Caco-2 (cell line): Measurements from ENCODE around the gene PLXNA2. TPM values are rescaled to one million over a fixed set of nuclear protein-coding genes. Genes with fewer than 3 reads are reported as not detected.

ENCODE experiments used
- BruUV-seq: library from RNA; stranded (reverse); fragments of 400-500 nt; replicated peaks from 2 replicates; lab custom pipeline; 2021; lab: Mats Ljungman, UMichigan
- CTCF ChIA-PET: fragments of 300-600 bp; sonication (Branson Sonifier 250); formaldehyde crosslinking; loops from one replicate; lab custom pipeline; 2022; ENCODE audit warnings: antibody characterized with exemption; lab: Charles Lee
- POLR2A ChIA-PET: fragments of 300-600 bp; sonication (Branson Sonifier 250); formaldehyde crosslinking; loops from one replicate; lab custom pipeline; 2022; ENCODE audit warnings: antibody characterized with exemption; lab: Charles Lee
- DNase-seq, 2 experiments: peaks; one replicate each; pipeline versions ENCODE4 v3.0.0 to v3.0.0-alpha.2; 2020 to 2022
- H3K27me3 ChIP-seq: replicated peaks from 2 replicates; pipeline ENCODE4 v1.6.0; 2011; ENCODE audit warnings: low read length; ENCODE audit not compliant: control insufficient read depth, insufficient read depth
- H3K36me3 ChIP-seq: 2 replicates; pipeline ENCODE4 v1.5.1; 2011; ENCODE audit warnings: low read length; ENCODE audit not compliant: control insufficient read depth, insufficient read depth
- H3K4me1 ChIP-seq: fragments of 250-450 bp; sonication (Bioruptor Pico); 2 replicates; pipeline ENCODE4 v1.5.1; 2020; ENCODE audit warnings: mild to moderate bottlenecking
- H3K4me3 ChIP-seq: 2 replicates; pipeline ENCODE4 v1.5.1; 2011; ENCODE audit warnings: low read depth, mild to moderate bottlenecking, control low read depth, low read length
- H3K9me3 ChIP-seq: fragments of 250-450 bp; sonication (Bioruptor Pico); 2 replicates; pipeline ENCODE4 v1.5.1; 2020; ENCODE audit warnings: mild to moderate bottlenecking, moderate library complexity
- H3K27ac Mint-ChIP-seq: one replicate; pipeline ENCODE4 v1.8.0; 2022; ENCODE audit warnings: mixed read lengths; ENCODE audit not compliant: unreplicated experiment
- H3K27me3 Mint-ChIP-seq: one replicate; pipeline ENCODE4 v1.8.0; 2022; ENCODE audit warnings: mixed read lengths; ENCODE audit not compliant: insufficient read depth, unreplicated experiment
- H3K36me3 Mint-ChIP-seq: one replicate; pipeline ENCODE4 v1.8.0; 2022; ENCODE audit warnings: mild to moderate bottlenecking, mixed read lengths; ENCODE audit not compliant: insufficient read depth, unreplicated experiment
- H3K4me1 Mint-ChIP-seq: one replicate; pipeline ENCODE4 v1.8.0; 2022; ENCODE audit warnings: low read depth, mixed read lengths; ENCODE audit not compliant: unreplicated experiment
- H3K4me3 Mint-ChIP-seq: one replicate; pipeline ENCODE4 v1.8.0; 2022; ENCODE audit warnings: mild to moderate bottlenecking, moderate library complexity, mixed read lengths; ENCODE audit not compliant: unreplicated experiment
- H3K9me3 Mint-ChIP-seq: one replicate; pipeline ENCODE4 v1.8.0; 2022; ENCODE audit warnings: mixed read lengths; ENCODE audit not compliant: unreplicated experiment
- intact Hi-C: fragments of 100-400 bp; cut with micrococcal nuclease; formaldehyde crosslinking; loops from one replicate; pipeline ENCODE4 v1.10.0; 2022; ENCODE audit not compliant: unreplicated experiment
- total RNA-seq: library from RNA; stranded (reverse); gene quantifications from 2 replicates; pipeline ENCODE4 v1.2.3, GENCODE V29; 2022
- TF ChIP-seq, protein P1 (sequence below), 2 experiments: fragments of 200-600 bp in 1 of 2; IDR thresholded peaks; 1 replicate in 1 of 2; 2 replicates in 1 of 2; pipeline versions ENCODE4 v1.5.1 to v1.8.0; 2011 to 2022; ENCODE audit warnings: antibody characterized with exemption in 1 of 2, control low read depth in 1 of 2, inconsistent platforms in 1 of 2, low read depth in 1 of 2, low read length in 1 of 2, mild to moderate bottlenecking in 1 of 2, moderate library complexity in 1 of 2; ENCODE audit not compliant: insufficient read depth in 1 of 2, severe bottlenecking in 1 of 2, unreplicated experiment in 1 of 2

The PLXNA2 gene
- total RNA-seq, 1 experiment from 2014 or later: 3.2 TPM

DNA sequence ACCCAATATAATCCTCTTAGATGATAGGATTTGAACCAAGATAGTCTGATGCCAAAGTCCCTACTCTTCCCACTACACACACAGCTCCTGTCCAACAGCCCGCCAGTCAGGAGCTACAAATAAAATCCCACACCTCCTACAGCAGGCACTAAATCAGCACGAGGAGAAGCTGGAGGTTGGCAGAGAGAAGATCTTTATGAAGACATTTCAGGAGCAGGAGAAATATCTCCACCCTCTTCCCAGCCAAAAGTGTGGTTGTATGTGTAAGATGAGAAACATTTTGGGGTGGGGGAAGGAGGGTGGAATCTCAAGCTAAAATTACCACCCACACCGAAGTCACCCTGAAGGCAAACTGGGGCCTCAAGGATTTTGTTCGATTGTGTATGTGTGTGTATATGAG lies 54.5 kb downstream of the PLXNA2 start:
- intact Hi-C loops: loop anchor here (5.0 kb wide), 1 partner anchor 167 kb away; no protein-coding TSS in a partner anchor
- Mint-ChIP-seq H3K27ac (no peak overlapping the region), H3K27me3 (no peaks in the 10 kb centered on the region), H3K9me3 (no peaks in the 10 kb centered on the region), H3K4me1 (peaks cover 15% of the 10 kb centered on the region), H3K36me3 (no peaks in the 10 kb centered on the region), H3K4me3 (no peak overlapping the region)
- H3K4me1 ChIP-seq: peaks cover 6% of the 10 kb centered on the region; the same call in 1 of the 2 replicates
- ChIA-PET CTCF (interaction anchor here (1.0 to 2.2 kb wide), 3 partner anchors 58 to 168 kb away, joined by 5 to 27 read pairs (median 15); no protein-coding TSS in a partner anchor), POLR2A (no interaction called here)
- TF ChIP-seq, protein P1, sequence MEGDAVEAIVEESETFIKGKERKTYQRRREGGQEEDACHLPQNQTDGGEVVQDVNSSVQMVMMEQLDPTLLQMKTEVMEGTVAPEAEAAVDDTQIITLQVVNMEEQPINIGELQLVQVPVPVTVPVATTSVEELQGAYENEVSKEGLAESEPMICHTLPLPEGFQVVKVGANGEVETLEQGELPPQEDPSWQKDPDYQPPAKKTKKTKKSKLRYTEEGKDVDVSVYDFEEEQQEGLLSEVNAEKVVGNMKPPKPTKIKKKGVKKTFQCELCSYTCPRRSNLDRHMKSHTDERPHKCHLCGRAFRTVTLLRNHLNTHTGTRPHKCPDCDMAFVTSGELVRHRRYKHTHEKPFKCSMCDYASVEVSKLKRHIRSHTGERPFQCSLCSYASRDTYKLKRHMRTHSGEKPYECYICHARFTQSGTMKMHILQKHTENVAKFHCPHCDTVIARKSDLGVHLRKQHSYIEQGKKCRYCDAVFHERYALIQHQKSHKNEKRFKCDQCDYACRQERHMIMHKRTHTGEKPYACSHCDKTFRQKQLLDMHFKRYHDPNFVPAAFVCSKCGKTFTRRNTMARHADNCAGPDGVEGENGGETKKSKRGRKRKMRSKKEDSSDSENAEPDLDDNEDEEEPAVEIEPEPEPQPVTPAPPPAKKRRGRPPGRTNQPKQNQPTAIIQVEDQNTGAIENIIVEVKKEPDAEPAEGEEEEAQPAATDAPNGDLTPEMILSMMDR (IDR thresholded peaks at IDR 0.05; ENCODE audit: insufficient read depth in 1 of 2, low read depth in 1 of 2, low read length in 1 of 2, severe bottlenecking in 1 of 2, unreplicated experiment in 1 of 2): no peak
- no peak overlapping the region for H3K4me3 ChIP-seq
- no peak for DNase-seq
- H3K36me3 ChIP-seq: no peaks in the 10 kb centered on the region
- no peaks in the 10 kb centered on the region for H3K9me3 ChIP-seq
- H3K27me3 ChIP-seq: no peaks in the 10 kb centered on the region
- BruUV-seq: no TSS peak

DNA sequence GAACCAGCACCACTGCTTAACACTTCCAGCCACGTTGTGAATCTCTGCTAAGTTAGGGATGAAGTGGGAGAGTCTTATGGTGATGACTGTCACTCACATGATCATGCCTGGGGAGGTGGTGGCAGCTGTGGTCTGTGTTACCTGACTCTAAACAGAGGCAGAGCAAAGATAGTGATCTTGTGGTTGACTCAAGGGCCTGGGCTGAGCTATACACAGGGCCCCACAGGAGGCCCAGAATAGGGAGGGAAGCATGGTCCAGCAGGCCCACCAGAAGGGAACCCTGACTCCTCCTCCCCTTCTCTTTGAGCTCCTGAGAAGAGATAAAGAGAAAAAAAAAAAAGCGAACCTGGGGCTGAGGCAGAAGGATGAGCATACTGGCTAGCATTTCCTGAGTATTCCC lies 55.0 kb downstream of the PLXNA2 start:
- Mint-ChIP-seq H3K4me1 (peaks cover 20% of the 10 kb centered on the region), H3K4me3 (no peak overlapping the region), H3K9me3 (no peaks in the 10 kb centered on the region), H3K27me3 (no peaks in the 10 kb centered on the region), H3K36me3 (no peaks in the 10 kb centered on the region), H3K27ac (no peak overlapping the region)
- TF ChIP-seq, protein P1 (IDR thresholded peaks at IDR 0.05; ENCODE audit: insufficient read depth in 1 of 2, low read depth in 1 of 2, low read length in 1 of 2, severe bottlenecking in 1 of 2, unreplicated experiment in 1 of 2): no peak
- POLR2A ChIA-PET: no interaction called here
- Histone ChIP-seq H3K4me1 (peaks cover 12% of the 10 kb centered on the region), H3K27me3 (no peaks in the 10 kb centered on the region), H3K4me3 (no peak overlapping the region), H3K36me3 (no peaks in the 10 kb centered on the region), H3K9me3 (no peaks in the 10 kb centered on the region)
- CTCF ChIA-PET: interaction anchor here (0.6 to 2.2 kb wide), 4 partner anchors 39 to 167 kb away, joined by 4 to 15 read pairs (median 5); no protein-coding TSS in a partner anchor
- intact Hi-C loops: no loop called here
- DNase-seq: no peak
- BruUV-seq: no TSS peak

DNA sequence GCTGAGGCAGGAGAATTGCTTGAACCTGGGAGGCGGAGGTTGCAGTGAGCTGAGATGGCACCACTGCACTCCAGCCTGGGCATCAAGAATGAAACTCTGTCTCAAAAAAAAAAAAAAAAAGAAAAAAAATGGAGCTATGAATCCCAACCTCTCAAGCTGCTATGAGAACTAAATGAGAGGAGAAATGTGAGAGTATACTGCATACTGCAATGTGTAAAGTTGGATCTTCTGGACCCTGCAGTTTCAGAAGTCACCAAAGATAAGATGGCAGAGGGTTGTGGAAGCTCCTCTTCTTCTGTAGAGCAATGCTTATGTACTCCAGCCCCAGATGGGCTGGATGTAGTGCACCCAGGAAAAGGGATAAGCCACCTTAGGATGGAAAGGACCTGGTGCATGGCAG lies 55.6 kb downstream of the PLXNA2 start:
- DNase-seq: no peak
- Mint-ChIP-seq H3K4me3 (no peak overlapping the region), H3K27ac (no peak overlapping the region), H3K36me3 (no peaks in the 10 kb centered on the region), H3K27me3 (no peaks in the 10 kb centered on the region), H3K4me1 (peaks cover 20% of the 10 kb centered on the region), H3K9me3 (no peaks in the 10 kb centered on the region)
- intact Hi-C loops: no loop called here
- POLR2A ChIA-PET: no interaction called here
- Histone ChIP-seq H3K4me3 (no peak overlapping the region), H3K9me3 (no peaks in the 10 kb centered on the region), H3K36me3 (no peaks in the 10 kb centered on the region), H3K4me1 (peaks cover 17% of the 10 kb centered on the region), H3K27me3 (no peaks in the 10 kb centered on the region)
- TF ChIP-seq, protein P1 (IDR thresholded peaks at IDR 0.05; ENCODE audit: insufficient read depth in 1 of 2, low read depth in 1 of 2, low read length in 1 of 2, severe bottlenecking in 1 of 2, unreplicated experiment in 1 of 2): no peak
- BruUV-seq: no TSS peak
- CTCF ChIA-PET: interaction anchor here (0.6 to 1.0 kb wide), 4 partner anchors 11 to 87 kb away, joined by 3 to 5 read pairs (median 4); no protein-coding TSS in a partner anchor
